ENCODE measurements around the gene ARL15.
"Not testable (repeated sequence)": the region's sequence is repeated elsewhere in the genome, so short reads cannot be mapped to it uniquely, and the experiment has no call there.

The ARL15 gene

DNA sequence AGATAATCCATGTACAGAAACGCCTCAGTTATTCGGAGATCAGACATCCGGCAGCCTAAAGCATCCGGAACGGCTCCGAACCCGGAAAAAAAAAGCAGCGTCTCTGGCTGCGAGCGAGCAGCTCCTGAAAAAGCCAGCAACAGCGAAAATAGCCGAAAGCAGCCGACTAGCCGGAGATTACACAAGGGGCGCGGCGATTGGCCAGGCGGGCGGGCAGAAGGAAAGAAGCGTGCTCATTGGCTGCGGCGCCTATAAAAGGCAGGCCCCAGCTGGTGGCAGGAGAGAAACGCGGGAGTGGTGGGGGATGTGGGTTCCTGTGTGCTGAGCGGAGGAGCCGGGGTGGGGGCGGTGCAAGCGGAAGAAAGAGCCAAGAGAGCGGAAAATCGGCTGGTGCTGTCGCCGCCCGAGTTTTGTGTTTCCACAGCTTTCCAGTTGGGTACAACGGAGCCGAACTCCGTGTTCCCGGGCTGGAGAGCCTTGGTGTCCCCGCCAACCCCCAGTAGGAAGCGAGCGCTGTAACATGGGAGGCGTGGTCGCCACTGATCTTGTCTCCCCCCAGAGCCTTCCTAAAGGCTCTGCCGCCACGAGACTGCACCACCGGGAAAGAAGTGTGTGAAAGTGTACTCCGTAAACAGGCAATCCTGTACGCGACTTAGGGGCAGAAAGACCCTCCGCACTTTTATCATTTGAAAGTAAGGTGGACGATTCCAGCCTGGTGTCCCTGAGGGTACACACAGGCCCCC lies at the start of gene ARL15:
Gene ARL15, minus strand, starts transcription at position 141 of the 743 bp plus-strand sequence.
- DNase-seq: peak; percentile 94

DNA sequence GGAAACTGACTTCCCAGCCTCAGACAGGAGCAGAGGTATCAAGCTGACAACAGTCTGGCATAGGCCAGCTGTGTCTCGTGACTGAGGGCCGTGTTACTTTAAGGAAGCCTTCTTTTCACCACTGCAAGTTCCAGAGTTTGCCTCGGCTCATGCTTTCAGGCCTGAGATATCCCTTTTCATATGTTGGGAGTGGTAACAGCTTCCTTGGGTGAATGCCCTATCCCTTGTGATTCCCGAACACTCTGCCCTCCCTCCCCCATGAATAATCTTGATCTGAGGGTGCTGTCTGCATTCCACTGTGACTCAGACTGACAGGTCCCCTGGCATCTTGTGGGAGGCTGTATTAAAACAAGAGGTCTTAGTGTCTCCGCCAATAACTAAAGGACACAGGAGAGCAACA lies 49.7 kb upstream of the ARL15 start:
- DNase-seq: no peak

DNA sequence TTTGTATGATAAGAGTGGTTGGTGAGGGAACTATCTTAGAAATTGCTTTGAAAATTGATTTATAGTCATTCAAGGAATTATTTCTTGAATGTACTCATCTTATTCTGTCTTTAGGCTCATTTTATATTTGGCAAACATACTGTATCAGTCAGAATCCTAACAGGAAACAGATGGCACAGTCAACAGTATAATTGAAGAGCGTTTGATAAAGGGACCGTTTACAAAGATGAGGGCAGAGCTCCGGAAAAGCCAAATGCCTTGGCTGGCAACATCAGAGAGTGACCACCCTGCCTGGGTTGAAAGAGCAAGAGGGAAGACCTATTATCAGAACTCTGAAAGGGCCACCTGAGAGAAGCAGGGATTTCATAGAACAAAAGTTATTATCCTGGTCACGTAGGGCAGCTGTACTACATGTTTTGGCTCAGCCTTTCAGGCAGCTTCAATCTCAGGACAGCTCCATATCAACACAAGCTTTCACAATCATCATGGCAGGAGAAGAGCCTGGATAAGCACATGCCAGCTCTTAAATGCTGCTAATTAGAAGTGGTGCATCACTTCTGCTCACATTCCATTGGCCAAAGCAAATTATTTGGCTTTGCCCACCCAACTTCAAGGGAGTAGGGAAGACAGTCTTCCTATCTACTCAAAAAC lies 47.2 kb upstream of the ARL15 start:
- DNase-seq: no peak

DNA sequence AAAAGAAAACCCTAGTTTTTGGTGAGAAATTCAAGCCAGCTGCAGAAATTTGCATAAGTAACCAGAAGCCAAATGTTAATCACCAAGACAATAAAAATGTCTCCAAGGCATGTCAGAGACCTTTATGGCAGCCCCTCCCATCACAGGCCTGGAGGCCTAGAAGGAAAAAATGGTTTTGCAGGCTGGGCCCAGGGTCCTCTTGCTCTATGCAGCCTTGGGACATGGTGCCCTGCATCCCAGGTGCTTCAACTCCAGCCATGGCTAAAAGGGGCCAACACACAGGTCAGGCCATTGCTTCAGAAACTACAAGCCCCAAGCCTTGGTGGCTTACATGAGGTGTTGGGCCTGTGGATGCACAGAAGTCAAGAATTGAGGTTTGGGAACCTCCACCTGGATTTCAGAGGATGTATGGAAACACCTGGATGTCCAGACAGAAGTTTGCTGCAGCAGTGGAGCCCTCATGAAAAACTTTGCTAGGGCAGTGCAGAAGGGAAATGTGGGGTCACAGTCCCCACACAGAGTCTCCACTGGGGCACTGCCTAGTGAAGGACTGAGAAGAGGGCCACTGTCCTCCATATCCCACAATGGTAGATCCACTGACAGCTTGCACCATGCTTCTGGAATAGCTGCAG lies 43.7 kb upstream of the ARL15 start:
- not testable (repeated sequence) for DNase-seq

DNA sequence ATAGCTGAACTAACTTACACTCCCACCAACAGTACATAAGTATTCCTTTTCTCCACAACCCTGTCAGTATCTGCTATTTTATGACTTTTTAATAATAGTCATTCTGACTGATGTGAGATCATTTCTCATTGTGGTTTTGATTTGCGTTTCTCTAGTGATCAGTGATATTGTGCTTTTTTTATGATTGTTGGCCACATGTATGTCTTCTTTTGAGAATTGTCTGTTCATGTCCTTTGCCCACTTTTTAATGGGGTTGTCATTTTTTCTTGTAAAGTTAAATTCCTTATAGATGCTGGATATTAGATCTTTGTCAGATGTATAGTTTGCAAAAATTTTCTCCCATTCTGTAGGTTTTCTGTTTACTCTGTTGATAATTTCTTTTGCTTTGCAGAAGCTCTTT lies 42.2 kb upstream of the ARL15 start:
- not testable (repeated sequence) for DNase-seq

DNA sequence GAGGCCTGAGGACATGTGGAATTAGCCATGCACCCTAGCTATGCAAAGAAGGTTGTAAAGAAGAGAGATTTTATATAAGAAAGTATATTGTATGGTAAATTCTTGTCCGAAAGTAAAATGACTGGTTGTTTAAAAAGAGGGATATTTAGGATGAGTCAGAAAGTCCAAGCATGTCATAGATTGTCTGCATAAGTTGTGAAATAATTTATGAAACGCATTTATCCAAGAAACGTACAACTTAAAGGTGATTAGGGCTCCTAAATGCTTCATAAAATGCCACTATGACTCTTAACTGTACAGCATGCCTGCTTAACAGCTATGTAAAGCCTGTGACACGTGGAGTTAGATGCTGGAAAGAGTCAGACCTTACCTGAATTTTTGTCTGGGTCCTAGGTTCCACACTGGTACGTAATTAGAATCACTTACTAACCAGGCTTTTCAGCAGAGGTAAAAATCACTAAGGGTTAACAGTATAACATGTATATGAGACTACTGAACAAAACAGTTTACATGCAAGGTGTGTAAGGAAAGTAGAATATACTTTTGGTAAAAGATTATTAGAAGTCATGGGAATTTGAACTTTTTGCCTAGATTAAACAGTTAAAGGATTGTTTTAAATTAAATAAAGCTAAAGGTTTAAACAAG lies 37.0 kb upstream of the ARL15 start:
- DNase-seq: no peak

DNA sequence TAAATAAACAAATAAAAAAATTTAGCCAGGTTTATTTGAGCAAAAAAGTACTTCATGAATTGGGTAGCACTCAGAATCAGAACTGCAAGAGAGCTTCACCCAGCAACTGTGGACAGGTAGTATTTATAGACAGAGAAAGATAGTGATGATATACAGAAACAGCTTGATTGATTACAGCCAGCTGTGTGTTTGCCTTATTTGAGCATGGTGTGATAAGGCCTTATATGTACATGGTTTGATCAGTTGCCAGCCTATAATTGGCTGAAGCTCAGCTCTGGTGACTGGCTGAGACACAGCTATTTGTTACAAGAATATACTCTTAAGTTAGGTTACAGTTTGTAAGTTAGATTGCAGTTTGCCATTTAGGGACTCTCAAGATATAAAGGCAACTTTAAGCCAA lies 34.3 kb upstream of the ARL15 start:
- no peak for DNase-seq

DNA sequence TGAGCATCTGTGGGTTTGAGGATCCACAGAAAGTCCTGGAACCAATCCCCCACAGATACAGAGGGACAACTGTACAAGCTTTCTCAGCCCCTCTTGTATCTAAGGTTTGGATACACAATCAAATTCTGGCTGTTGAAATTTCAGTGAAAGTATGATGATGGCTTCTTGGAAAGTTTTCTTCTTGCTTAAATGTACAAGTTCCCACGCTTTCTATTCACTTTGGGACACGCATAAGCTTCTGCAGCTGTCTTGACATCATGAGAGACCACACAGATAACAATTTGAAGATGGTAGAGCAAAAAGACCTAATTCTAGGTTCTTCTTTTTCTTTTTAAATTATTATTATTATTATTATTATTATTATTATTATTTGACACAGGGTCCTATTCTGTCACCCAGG lies 31.6 kb upstream of the ARL15 start:
- no peak for DNase-seq

DNA sequence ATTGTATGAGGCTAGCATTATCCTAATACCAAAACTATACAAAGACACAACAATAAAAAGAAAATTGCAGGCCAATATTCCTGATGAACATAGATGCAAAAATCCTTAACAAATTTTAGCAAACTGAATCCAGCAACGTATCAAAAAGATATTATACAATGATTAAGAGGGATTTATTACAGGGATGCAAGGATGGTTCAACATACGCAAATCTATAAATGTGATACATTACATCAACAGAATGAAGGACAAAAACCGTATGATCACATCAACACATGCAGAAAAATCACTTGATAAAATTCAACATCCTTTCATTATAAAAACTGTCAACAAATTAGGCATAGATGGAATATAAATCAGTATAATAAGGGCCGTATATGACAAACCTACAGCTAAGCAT lies 27.1 kb upstream of the ARL15 start:
- no peak for DNase-seq

DNA sequence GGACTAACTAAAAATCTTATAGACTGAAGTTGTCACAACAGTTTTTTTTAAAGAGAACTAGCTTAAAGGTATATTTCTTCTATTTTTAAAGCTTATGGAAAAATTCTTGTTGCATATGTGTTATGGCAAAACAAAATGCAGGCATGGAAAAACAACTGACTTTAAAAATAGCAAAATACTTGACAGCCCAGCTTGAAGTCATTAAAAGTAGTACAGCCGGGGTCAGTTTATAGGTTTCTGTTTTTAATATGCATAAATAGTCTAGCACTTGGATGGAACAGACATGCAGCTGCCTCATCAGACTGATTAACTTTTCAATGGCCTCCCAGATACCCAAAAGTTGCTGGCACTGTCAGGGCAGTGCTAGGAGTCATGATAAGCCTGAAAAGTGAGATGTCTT lies 22.3 kb upstream of the ARL15 start:
- DNase-seq: no peak

DNA sequence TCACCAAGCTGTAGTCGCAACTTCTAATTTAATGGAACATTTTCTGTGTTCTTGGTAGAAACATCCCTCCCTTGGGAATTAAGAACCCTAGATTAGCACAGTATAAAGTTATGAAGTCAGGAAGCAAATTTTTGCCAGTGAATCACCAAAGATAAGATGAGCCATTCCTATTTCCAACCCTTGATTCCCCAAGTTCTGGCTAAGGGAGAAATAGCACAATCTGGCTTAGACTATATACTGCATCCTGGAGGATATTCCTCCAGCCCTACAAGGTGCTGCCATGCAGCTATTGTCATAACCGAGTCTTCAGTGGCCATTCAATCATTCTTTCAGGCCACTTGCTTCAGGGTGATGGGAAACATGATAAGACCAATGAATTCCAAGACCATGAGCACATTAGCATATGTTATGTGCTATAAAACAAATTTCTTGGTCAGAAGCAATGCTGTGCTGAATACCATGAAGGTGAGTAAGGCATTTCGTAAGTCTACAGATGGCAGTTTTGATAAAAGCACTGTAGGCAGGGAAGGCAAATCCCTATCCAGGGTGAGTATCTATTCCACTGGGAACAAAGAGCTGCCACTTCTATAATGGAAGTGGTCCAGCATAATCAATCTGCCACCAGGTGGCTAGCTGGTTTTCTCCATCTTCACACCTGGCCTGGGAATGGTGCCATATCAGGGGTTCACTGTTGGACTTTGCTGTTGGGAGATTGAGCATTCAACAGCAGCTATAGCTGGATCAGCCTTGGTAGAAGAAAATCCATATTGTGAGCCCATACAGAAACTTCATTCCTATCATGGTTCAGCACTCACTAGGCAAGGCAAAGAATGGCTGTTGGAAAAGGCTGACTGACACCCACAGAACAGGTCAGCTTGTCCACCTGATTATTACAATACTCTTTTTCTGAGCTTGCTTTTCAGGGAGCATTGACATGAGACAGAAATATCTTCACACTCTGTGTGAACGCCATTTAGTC lies 19.6 kb upstream of the ARL15 start:
- DNase-seq: no peak

DNA sequence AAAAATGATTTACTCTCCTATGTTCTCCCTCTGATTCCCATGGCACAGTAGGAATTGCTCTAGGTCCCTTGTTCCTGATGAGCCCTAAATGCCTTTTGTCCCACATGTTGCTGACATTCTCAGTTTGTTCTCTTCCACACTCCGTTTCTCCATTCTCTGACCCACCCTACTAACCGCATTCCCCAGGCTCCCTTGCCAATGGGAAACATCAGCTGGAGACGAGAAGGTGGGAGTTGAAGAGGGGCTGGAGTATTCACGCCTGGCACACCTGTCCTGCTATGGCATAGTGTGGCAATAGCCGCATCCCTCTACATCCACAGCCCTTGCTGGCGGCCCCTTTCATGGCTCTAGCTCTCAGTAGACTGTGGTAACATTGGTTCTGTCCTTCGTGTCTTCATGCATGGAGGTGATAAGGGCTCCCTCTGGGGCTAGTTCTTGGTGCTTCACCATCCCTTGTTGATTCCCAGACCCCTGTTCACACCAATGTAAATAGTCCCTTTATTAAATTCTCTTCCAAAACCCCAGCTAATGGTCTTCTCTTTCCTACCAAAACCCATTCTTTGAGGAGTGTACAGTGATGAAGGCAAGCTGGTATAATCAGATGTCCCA lies 16.4 kb upstream of the ARL15 start:
- no peak for DNase-seq

DNA sequence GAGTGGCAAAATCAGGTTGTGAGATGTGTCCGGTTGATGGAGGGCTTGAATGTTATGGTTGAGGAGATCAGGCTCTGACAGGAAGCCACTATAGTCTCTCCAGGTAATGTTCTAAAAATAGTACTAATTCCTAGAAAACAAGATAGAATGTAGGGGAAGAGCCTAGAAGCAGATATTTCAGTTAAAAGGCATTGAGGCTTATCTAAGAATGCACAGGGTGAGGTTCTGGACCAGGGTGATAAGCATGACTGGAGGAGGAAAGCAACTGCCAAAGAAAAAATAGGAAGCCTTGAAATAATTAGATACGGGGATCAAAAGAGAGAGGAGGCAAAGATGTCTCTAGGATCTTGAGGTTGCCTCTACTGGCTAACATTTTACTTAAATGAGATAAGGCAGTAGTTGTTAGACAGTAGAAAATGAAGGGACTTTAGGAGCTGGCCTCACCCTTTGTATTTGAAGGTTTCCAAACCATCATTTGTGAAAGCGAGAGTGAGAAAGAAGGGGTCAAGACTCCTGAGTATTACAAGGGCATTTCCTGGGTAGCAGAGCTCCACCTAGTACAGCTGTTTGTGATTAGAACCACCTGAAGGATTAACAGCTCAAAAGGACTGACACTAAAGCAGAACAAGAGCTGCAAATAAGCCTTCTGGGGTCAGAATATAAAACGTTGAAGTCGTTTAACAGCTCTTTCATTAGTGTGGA lies 15.4 kb upstream of the ARL15 start:
- no peak for DNase-seq

DNA sequence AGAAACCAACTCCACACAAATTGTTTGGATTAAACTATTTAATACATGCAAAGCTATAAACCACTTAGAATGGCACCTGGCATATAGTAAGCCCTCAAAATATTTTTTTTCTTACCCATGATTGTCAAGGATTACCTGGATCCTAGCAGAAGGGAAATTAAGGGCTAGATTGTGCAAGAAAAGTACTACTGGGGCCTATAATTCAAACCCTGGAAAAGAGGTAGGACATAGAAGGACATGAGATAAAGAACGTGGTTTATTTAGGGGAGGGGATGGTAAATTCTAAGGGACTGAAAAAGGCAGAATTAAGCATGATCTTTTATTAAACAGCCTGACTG lies 14.9 kb upstream of the ARL15 start:
- DNase-seq: no peak

DNA sequence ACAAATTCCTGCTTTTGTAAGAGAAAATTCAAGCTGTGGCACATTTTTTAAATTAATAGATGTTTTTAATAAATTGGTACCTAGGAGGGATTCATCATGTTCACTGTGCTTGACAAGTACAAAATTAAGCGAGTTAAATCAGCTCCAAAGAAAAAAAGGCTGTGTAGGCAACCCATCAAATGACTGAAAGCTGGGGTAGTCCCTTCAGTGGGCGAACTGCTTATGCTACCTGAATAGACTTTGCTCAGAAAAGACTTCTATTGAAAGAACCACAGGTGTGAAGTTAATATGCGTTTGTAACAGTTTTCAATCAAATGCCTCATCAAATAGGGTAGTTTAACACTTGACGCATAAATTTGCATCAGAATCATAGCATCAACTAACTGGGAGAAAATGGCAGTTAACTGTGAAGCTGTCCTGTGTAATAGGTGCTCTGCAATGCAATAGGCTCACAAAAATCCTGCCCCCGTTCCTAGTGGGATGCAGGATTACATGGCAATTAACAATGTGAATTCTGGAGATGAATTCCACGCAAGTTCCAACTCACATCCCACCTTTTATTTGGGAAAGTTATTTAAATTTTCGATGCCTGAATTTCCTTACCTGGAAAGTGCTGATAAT lies 14.4 kb upstream of the ARL15 start:
- DNase-seq: no peak

DNA sequence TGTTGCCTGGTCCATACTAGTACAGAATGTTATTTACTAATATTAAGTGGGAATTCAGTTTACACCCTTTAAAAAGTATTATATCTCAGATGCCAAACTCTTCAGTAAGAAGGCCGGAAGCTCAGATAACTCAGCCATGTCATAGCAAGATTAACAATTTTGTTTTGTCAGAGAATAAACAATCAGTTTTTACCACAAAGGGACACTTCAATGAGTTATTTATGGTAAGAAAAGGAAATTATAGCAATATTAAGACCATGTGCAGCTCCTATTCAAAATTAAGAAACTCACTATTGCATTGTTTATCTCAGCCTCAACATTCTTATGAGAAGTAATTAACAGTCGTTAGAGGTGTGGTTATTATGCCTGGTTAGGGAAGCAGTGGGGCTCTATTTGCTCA lies 13.1 kb upstream of the ARL15 start:
- no peak for DNase-seq

DNA sequence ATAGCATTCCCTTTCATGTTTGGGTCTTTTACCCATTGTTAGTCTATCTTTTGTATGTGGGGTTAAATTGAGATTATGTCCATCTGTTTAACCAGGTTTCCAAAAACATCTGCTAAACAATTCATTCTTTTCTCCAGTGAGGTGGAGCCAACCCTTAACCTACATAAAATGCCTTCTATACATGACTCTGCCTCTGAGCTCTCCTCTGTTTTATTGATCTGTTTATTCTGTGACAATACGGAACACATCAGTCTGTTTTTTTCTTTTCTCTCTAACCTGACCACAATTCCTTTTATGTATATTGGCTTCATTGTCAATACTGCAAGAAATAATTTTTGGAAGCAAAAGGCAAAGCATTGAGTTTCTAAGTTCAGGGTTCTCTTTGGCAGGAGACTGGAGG lies 9.9 kb upstream of the ARL15 start:
- no peak for DNase-seq

DNA sequence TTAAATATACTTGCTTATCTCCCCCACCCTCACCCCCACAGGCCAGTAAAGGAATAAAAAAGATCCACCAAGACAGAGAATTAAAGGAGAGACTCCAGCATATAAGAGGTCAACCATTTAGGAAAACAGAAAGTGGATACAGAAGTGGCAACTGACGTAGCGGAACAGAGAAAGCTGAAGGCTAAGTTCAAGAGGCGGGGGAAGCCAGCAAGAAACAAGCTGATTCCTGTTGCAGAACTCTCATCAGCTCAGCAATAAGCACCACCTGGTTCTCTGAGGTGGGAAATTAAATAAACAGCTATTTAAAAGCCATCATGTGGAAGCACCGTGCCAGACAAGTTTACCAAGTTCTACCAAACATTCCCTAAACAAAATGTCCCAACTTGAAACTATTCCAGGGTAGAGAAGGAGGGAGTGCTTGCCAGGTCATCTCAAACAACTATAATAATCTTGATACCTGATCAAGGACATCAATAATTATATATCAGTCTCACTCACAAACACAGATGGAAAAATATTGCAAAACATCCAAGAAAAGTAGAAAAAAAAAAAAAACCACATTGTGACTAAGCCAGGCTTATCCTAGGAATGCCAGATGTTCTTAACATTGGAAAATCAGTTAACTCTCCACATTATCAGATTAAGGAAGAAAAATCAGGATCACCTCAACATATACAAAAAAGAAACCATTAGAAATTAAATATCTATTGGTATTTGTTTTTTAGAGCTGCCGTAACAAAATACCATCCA lies 7.3 kb upstream of the ARL15 start:
- DNase-seq: no peak

DNA sequence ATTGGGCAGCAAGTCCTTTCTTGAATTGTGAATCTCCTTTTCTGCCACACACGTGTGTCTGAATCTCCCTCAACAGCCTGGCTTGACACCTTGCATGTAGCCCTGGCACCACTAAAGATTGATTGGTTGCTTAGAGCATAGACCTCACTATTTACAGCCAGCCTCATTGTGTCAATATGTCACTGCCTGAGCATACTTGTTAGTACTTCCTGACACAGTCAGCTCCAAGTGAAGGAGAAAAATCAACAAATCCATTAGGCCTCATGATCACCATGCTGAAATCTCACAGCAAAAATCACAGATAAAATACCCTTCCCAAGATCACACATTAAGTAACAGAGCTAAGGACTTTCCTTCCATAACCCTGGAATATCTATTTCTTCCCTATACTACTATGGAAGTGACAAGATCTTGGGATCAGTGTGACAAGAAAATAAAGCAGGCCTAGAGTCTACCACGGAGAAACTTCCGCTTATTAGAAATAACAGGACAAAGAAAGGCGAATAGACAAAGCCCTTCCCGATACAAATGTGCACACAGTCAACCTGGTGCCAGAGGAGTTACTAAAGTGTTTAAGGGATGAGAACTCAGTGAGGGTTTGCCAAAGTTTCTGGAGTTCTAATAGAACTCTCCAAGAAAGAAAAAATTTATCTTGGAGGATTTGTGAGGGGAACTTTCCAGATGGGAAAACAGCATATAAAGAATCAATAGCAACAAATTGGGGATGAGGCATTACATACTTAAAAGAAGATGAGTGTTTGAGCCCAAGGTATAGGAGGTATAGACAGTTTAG lies 5.6 kb upstream of the ARL15 start:
- DNase-seq: no peak
